ENCODE data around the gene RIMBP2. TPM values are rescaled to one million over a fixed set of nuclear protein-coding genes. Genes with fewer than 3 reads are reported as not detected.
"Not testable (repeated sequence)": the region's sequence is repeated elsewhere in the genome, so short reads cannot be mapped to it uniquely, and the experiment has no call there.

Gene RIMBP2
- total and polyA plus RNA-seq, 5 donors = 0.05 to 0.28 TPM; not detected in 3

GRCh38 chr12:130589540-130590317 is 126.4 kb downstream of the RIMBP2 start:
- DNase-seq (no peak), ATAC-seq (no peak)
- Histone ChIP-seq H3K9me3 (ENCODE audit: control insufficient read depth, low read length) (no peaks in the 10 kb centered on the region), H3K27ac (ENCODE audit: low read length) (no peak overlapping the region), H3K4me3 (ENCODE audit: low read length) (no peak overlapping the region), H3K4me1 (ENCODE audit: control insufficient read depth, insufficient read depth, low read length) (no peaks in the 10 kb centered on the region), H3K27me3 (ENCODE audit: control insufficient read depth, insufficient read depth) (no peaks in the 10 kb centered on the region)
- intact Hi-C loops (cut with DNase I) = no loop called here
- 56% methylated on average over 11 of the region's 11 CpGs for WGBS

GRCh38 chr12:130588696-130589539 is 127.2 kb downstream of the RIMBP2 start:
- Histone ChIP-seq H3K4me3 (ENCODE audit: low read length) (no peak overlapping the region), H3K27me3 (ENCODE audit: control insufficient read depth, insufficient read depth) (no peaks in the 10 kb centered on the region), H3K9me3 (ENCODE audit: control insufficient read depth, low read length) (no peaks in the 10 kb centered on the region), H3K27ac (ENCODE audit: low read length) (no peak overlapping the region), H3K4me1 (ENCODE audit: control insufficient read depth, insufficient read depth, low read length) (no peaks in the 10 kb centered on the region)
- ATAC-seq (no peak), DNase-seq (no peak)
- intact Hi-C loops (cut with DNase I) = no loop called here
- WGBS = 70% methylated on average over 11 of the region's 11 CpGs

DNA sequence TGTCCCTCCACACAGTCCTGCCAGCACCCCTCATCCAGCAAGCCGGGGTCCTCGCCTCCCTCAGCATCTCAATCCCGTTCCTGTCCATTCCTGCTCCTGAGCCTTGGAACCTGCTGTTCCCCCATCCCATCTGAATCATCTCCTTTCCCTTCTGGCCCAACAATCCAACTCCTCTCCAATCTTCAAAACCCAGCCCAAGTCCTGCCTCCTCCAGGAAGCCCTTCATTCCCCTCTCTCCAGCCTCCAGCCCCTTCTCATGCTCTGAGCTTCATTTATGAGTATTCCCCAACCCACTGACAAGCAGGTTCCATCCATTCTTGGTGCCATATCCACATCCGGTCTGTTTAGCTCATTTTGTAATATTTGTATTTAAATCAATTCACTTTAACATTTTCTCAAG is 128.1 kb downstream of the RIMBP2 start:
- ATAC-seq = no peak
- no peak overlapping the region for H3K27ac ChIP-seq (ENCODE audit: low read length)
- H3K4me1 ChIP-seq (ENCODE audit: control insufficient read depth, insufficient read depth, low read length) = no peaks in the 10 kb centered on the region
- no peak for DNase-seq
- no peaks in the 10 kb centered on the region for H3K9me3 ChIP-seq (ENCODE audit: control insufficient read depth, low read length)
- 90% methylated on average over 4 of the region's 4 CpGs for WGBS
- no peak overlapping the region for H3K4me3 ChIP-seq (ENCODE audit: low read length)
- intact Hi-C loops (cut with DNase I) = no loop called here
- H3K27me3 ChIP-seq (ENCODE audit: control insufficient read depth, insufficient read depth) = no peaks in the 10 kb centered on the region

GRCh38 chr12:130584475-130584874 is 131.6 kb downstream of the RIMBP2 start:
- H3K9me3 ChIP-seq (ENCODE audit: control insufficient read depth, low read length); H3K27ac ChIP-seq (ENCODE audit: low read length); DNase-seq; intact Hi-C loops (cut with DNase I); ATAC-seq; H3K4me1 ChIP-seq (ENCODE audit: control insufficient read depth, insufficient read depth, low read length); H3K4me3 ChIP-seq (ENCODE audit: low read length); H3K27me3 ChIP-seq (ENCODE audit: control insufficient read depth, insufficient read depth): not testable (repeated sequence)

- Histone ChIP-seq H3K27ac (ENCODE audit: low read length) (no peak overlapping the region), H3K4me3 (ENCODE audit: low read length) (no peak overlapping the region), H3K4me1 (ENCODE audit: control insufficient read depth, insufficient read depth, low read length) (no peaks in the 10 kb centered on the region), H3K27me3 (ENCODE audit: control insufficient read depth, insufficient read depth) (no peaks in the 10 kb centered on the region), H3K9me3 (ENCODE audit: control insufficient read depth, low read length) (no peaks in the 10 kb centered on the region)
- DNase-seq (no peak), ATAC-seq (no peak)
- WGBS = 87% methylated on average over 4 of the region's 4 CpGs
- intact Hi-C loops (cut with DNase I) = no loop called here
Observed at GRCh38 chr12:130583800-130584199, 132.3 kb downstream of the RIMBP2 start.

DNA sequence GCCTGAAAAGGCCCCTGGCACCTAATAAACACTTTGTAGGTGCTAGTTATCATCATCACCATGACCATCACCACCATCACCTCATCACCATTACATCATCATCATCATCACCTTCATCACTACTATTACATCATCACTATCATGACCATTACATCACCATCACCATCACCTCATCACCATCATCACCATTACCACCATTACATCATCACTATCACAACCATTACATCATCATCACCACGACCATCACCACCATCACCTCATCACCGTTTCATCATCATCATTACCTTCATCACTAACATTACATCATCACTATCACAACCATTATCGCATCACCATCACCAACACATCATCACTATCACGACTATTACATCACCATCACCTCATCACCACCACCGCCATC is 132.8 kb downstream of the RIMBP2 start:
- WGBS = 80% methylated on average over 5 of the region's 5 CpGs
- Histone ChIP-seq H3K4me3 (ENCODE audit: low read length) (no peak overlapping the region), H3K27me3 (ENCODE audit: control insufficient read depth, insufficient read depth) (no peaks in the 10 kb centered on the region), H3K27ac (ENCODE audit: low read length) (no peak overlapping the region), H3K4me1 (ENCODE audit: control insufficient read depth, insufficient read depth, low read length) (no peaks in the 10 kb centered on the region), H3K9me3 (ENCODE audit: control insufficient read depth, low read length) (no peaks in the 10 kb centered on the region)
- no peak for DNase-seq
- intact Hi-C loops (cut with DNase I) = no loop called here
- no peak for ATAC-seq

GRCh38 chr12:130582286-130582685 is 133.8 kb downstream of the RIMBP2 start:
- Histone ChIP-seq H3K4me3 (ENCODE audit: low read length) (no peak overlapping the region), H3K27ac (ENCODE audit: low read length) (no peak overlapping the region), H3K9me3 (ENCODE audit: control insufficient read depth, low read length) (no peaks in the 10 kb centered on the region), H3K4me1 (ENCODE audit: control insufficient read depth, insufficient read depth, low read length) (no peaks in the 10 kb centered on the region), H3K27me3 (ENCODE audit: control insufficient read depth, insufficient read depth) (no peaks in the 10 kb centered on the region)
- intact Hi-C loops (cut with DNase I) = no loop called here
- DNase-seq (no peak), ATAC-seq (no peak)
- WGBS = 86% methylated on average over 6 of the region's 6 CpGs

- intact Hi-C loops (cut with DNase I) = no loop called here
Observed at GRCh38 chr12:130581782-130582181, 134.3 kb downstream of the RIMBP2 start.

DNA sequence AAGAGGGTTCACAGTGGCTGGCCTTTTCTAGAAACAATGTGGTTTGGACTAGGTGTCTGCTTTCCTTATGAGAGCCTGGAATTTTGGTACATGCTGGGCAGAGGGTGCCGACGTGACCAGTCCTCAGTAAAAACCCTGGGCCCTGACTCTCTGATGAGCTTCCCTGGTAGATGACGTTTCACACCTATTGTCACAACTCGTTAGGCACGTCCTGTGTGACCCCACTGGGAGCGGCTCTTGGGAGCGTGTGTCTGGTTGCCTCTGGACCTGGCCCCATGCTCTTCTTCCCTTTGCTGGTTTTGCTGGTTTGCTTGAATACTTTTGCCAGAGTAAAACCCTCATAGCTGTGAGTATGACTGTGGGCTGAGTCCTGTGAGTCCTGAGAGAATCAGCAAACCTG is 136.9 kb downstream of the RIMBP2 start:
- intact Hi-C loops (cut with DNase I) = no loop called here

More at GRCh38 chr12:130581782-130582181, 134.3 kb downstream of the RIMBP2 start:
- DNase-seq (no peak), ATAC-seq (no peak)
- WGBS = 69% methylated on average over 5 of the region's 5 CpGs
- H3K9me3 ChIP-seq (ENCODE audit: control insufficient read depth, low read length) = no peaks in the 10 kb centered on the region
- no peaks in the 10 kb centered on the region for H3K4me1 ChIP-seq (ENCODE audit: control insufficient read depth, insufficient read depth, low read length)
- no peak overlapping the region for H3K27ac ChIP-seq (ENCODE audit: low read length)
- no peaks in the 10 kb centered on the region for H3K27me3 ChIP-seq (ENCODE audit: control insufficient read depth, insufficient read depth)
- no peak overlapping the region for H3K4me3 ChIP-seq (ENCODE audit: low read length)

GRCh38 chr12:130577351-130577750 is 138.7 kb downstream of the RIMBP2 start:
- no peak for DNase-seq
- ATAC-seq = no peak
- intact Hi-C loops (cut with DNase I) = no loop called here
- no peaks in the 10 kb centered on the region for H3K4me1 ChIP-seq (ENCODE audit: control insufficient read depth, insufficient read depth, low read length)
- WGBS = 70% methylated on average over 6 of the region's 6 CpGs
- H3K27me3 ChIP-seq (ENCODE audit: control insufficient read depth, insufficient read depth) = no peaks in the 10 kb centered on the region
- no peak overlapping the region for H3K27ac ChIP-seq (ENCODE audit: low read length)
- H3K9me3 ChIP-seq (ENCODE audit: control insufficient read depth, low read length) = no peaks in the 10 kb centered on the region
- H3K4me3 ChIP-seq (ENCODE audit: low read length) = no peak overlapping the region

More for the DNA sequence above, 136.9 kb downstream of the RIMBP2 start:
- H3K9me3 ChIP-seq (ENCODE audit: control insufficient read depth, low read length) = no peaks in the 10 kb centered on the region
- no peaks in the 10 kb centered on the region for H3K4me1 ChIP-seq (ENCODE audit: control insufficient read depth, insufficient read depth, low read length)
- 23% methylated on average over 7 of the region's 7 CpGs for WGBS
- DNase-seq (no peak), ATAC-seq (no peak)
- no peak overlapping the region for H3K27ac ChIP-seq (ENCODE audit: low read length)
- H3K4me3 ChIP-seq (ENCODE audit: low read length) = no peak overlapping the region
- H3K27me3 ChIP-seq (ENCODE audit: control insufficient read depth, insufficient read depth) = no peaks in the 10 kb centered on the region

- intact Hi-C loops (cut with DNase I) = no loop called here
Observed at GRCh38 chr12:130576371-130576816, 139.7 kb downstream of the RIMBP2 start.

More at GRCh38 chr12:130576371-130576816, 139.7 kb downstream of the RIMBP2 start:
- 70% methylated on average over 17 of the region's 17 CpGs for WGBS
- Histone ChIP-seq H3K9me3 (ENCODE audit: control insufficient read depth, low read length) (no peaks in the 10 kb centered on the region), H3K27ac (ENCODE audit: low read length) (no peak overlapping the region), H3K27me3 (ENCODE audit: control insufficient read depth, insufficient read depth) (no peaks in the 10 kb centered on the region), H3K4me3 (ENCODE audit: low read length) (no peak overlapping the region), H3K4me1 (ENCODE audit: control insufficient read depth, insufficient read depth, low read length) (no peaks in the 10 kb centered on the region)
- ATAC-seq (no peak), DNase-seq (no peak)
